Chondrocyte (in vitro differentiated cells): ENCODE results near the gene SH3BGR. TPM values are rescaled to one million over a fixed set of nuclear protein-coding genes. Genes with fewer than 3 reads are reported as not detected.

Experiments used
- DNase-seq: peaks from one replicate; pipeline ENCODE4 v3.0.0; 2021; ENCODE audit warnings: mixed read lengths, low spot score
- H3K27ac Mint-ChIP-seq: one replicate; pipeline ENCODE4 v1.8.0; 2021; ENCODE audit warnings: mild to moderate bottlenecking, moderate library complexity, mixed read lengths; ENCODE audit not compliant: unreplicated experiment
- H3K27me3 Mint-ChIP-seq: 2 replicates; pipeline ENCODE4 v1.8.0; 2021; ENCODE audit warnings: low read depth, mixed read lengths
- H3K36me3 Mint-ChIP-seq: 2 replicates; pipeline ENCODE4 v1.8.0; 2021; ENCODE audit warnings: low read depth, mixed read lengths
- H3K4me1 Mint-ChIP-seq: 2 replicates; pipeline ENCODE4 v1.8.0; 2021; ENCODE audit warnings: low read depth, mild to moderate bottlenecking, mixed read lengths
- H3K4me3 Mint-ChIP-seq: one replicate; pipeline ENCODE4 v1.8.0; 2021; ENCODE audit warnings: mild to moderate bottlenecking, moderate library complexity, mixed read lengths; ENCODE audit not compliant: unreplicated experiment
- H3K9me3 Mint-ChIP-seq: 2 replicates; pipeline ENCODE4 v1.8.0; 2021; ENCODE audit warnings: low read depth, mixed read lengths
- total RNA-seq: library from RNA; stranded (reverse); gene quantifications from 3 replicates; pipeline ENCODE4 v1.2.1, GENCODE V29; 2021
- TF ChIP-seq, protein P1 (sequence below): fragments of 200-600 bp; sonication (generic); IDR thresholded peaks from 2 replicates; pipeline ENCODE4 v1.5.0; 2021; ENCODE audit warnings: antibody characterized with exemption, mild to moderate bottlenecking, moderate library complexity

The SH3BGR gene
- total RNA-seq, 1 donor from 2014 or later: 3.3 TPM

DNA sequence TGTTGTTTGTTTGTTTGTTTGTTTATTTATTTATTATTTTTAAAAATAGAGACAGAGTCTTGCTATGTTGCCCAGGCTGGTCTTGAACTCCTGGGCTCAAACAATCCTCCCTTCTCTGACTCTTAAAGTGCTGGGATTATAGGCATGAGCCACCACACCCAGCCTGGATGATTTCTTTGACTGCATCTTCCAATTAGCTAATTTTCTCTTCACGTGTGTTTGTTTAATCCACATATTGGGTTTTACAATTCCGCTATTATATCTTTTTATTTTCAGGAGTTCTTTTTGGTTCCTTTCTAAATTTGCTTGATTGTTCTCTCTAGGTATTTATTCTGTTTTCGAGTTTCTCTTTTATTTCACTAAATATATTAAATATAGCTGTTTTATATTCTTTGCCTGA lies 19.8 kb downstream of the SH3BGR start:
- H3K4me3 Mint-ChIP-seq: no peak overlapping the region
- TF ChIP-seq, protein P1, sequence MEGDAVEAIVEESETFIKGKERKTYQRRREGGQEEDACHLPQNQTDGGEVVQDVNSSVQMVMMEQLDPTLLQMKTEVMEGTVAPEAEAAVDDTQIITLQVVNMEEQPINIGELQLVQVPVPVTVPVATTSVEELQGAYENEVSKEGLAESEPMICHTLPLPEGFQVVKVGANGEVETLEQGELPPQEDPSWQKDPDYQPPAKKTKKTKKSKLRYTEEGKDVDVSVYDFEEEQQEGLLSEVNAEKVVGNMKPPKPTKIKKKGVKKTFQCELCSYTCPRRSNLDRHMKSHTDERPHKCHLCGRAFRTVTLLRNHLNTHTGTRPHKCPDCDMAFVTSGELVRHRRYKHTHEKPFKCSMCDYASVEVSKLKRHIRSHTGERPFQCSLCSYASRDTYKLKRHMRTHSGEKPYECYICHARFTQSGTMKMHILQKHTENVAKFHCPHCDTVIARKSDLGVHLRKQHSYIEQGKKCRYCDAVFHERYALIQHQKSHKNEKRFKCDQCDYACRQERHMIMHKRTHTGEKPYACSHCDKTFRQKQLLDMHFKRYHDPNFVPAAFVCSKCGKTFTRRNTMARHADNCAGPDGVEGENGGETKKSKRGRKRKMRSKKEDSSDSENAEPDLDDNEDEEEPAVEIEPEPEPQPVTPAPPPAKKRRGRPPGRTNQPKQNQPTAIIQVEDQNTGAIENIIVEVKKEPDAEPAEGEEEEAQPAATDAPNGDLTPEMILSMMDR: no peak
- H3K27ac Mint-ChIP-seq: no peak overlapping the region
- H3K27me3 Mint-ChIP-seq: no peaks in the 10 kb centered on the region
- peaks cover 8% of the 10 kb centered on the region for H3K36me3 Mint-ChIP-seq
- no peaks in the 10 kb centered on the region for H3K4me1 Mint-ChIP-seq
- H3K9me3 Mint-ChIP-seq: peaks cover 2% of the 10 kb centered on the region
- DNase-seq: no peak

DNA sequence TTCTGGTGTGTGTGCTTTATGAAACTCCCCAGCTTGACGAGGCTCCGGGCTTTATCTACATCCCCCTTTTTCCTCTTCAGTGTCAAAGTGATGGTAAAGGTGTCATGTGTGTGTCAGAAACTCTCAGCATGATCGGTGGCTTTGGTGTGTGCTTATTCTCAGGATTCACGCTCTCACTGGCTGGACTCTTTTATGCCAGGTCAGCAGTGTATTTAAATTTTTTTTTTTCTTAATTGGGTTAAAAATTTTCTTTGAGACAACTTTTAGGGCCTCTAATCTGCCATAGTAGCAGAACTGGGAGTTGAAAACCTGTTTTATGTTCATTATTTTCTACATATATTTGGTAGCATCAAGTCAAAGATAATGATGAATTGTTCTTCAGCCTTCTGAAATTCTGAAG lies 21.0 kb downstream of the SH3BGR start:
- Mint-ChIP-seq H3K27me3 (no peaks in the 10 kb centered on the region), H3K4me3 (no peak overlapping the region)

DNA sequence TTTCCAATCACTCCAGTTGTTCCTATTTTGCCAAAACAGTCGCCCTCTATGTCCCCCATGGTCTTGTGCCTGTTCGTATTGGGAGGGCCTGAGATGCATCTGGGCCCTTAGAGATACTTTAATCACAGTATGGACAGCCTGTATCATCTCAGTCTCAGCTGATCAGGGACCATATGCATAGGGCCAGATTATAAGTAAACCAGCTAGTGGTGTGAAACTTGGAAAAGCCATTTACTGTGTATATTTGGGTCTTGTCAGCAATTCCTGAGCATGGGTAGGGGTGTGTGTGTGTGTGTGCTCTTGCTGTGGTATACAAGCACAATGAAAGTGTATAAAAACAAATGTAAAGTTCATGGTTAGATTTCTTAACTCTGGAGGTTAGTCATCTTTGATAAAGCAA lies 22.8 kb downstream of the SH3BGR start:
- Mint-ChIP-seq H3K36me3 (peaks cover 8% of the 10 kb centered on the region), H3K9me3 (peaks cover 2% of the 10 kb centered on the region), H3K27me3 (no peaks in the 10 kb centered on the region), H3K27ac (no peak overlapping the region), H3K4me3 (no peak overlapping the region), H3K4me1 (peaks cover under 1% of the 10 kb centered on the region)
- DNase-seq: no peak
- TF ChIP-seq, protein P1: no peak

More for the DNA sequence above, 21.0 kb downstream of the SH3BGR start:
- DNase-seq: no peak
- H3K9me3 Mint-ChIP-seq: peaks cover 2% of the 10 kb centered on the region
- H3K27ac Mint-ChIP-seq: no peak overlapping the region
- peaks cover 8% of the 10 kb centered on the region for H3K36me3 Mint-ChIP-seq
- no peaks in the 10 kb centered on the region for H3K4me1 Mint-ChIP-seq
- TF ChIP-seq, protein P1: no peak

DNA sequence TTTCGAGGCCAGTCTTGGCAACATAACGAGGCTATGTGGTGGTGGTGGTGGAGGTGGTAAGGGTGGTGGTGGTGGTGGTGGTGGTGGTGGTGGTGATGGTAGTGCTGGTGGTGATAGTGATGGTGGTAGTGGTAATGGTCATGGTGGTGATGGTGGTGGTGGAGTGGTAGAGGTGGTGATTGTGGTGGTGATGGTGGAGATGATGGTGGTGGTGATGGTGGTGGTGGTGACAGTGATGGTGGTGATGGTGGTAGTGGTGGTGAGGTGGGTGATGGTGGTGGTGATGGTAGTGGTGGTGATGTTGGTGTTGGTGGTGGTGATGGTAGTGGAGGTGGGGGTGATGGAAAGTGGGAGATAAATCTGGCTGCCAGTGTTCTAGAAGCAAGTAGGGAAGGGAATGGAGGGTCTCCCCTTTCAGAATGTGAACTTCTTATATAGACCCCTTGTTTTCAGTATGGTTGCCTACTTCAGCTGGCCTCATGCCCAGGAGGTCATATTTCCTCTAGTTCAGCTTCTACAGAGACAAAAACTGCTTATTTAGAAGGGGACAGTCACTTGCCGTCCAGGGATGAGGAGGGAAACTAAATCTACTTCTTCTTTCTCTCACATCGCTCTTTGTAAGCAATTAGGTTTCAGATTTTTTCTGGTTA lies 27.5 kb downstream of the SH3BGR start:
- H3K9me3 Mint-ChIP-seq: peaks cover 2% of the 10 kb centered on the region

DNA sequence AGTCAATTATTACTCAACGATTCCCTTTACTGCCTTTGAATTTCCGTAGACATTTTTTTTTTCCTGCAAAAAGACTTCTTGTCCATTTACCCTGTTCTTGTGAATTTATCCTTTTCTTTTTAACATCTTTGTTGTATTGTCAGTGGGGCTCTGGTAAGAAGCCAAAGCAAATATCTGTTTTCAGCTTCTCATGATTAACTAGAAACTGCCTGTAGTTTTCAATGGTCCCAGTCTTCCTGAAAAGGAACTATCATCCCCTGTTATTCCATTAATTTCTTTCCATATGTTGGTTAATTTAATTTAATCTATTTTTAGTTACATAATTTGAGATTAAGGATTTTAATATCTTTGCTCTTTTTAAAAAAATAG lies 28.0 kb downstream of the SH3BGR start:
- no peak for DNase-seq
- Mint-ChIP-seq H3K27me3 (no peaks in the 10 kb centered on the region), H3K36me3 (peaks cover 6% of the 10 kb centered on the region), H3K27ac (no peak overlapping the region), H3K9me3 (peaks cover 2% of the 10 kb centered on the region), H3K4me1 (peaks cover 12% of the 10 kb centered on the region), H3K4me3 (no peak overlapping the region)
- TF ChIP-seq, protein P1: no peak

More for the DNA sequence above, 27.5 kb downstream of the SH3BGR start:
- DNase-seq: no peak
- Mint-ChIP-seq H3K4me3 (no peak overlapping the region), H3K36me3 (peaks cover 6% of the 10 kb centered on the region), H3K27ac (no peak overlapping the region), H3K4me1 (peaks cover 9% of the 10 kb centered on the region), H3K27me3 (no peaks in the 10 kb centered on the region)
- TF ChIP-seq, protein P1: no peak
